Stimulated activated CD4-positive, alpha-beta T cell treated with anti-CD3 and anti-CD28 coated beads, Interleukin-1b, Interleukin-23, amount 100 ng/mL, for 4 hours (primary cell): ENCODE results near the gene NTN1.

Experiments used
- DNase-seq, 2 donors: peaks; one replicate each; pipeline ENCODE4 v3.0.0-alpha.2; 2020; ENCODE audit warnings: low read depth in 2 of 2

NTN1 gene

DNA sequence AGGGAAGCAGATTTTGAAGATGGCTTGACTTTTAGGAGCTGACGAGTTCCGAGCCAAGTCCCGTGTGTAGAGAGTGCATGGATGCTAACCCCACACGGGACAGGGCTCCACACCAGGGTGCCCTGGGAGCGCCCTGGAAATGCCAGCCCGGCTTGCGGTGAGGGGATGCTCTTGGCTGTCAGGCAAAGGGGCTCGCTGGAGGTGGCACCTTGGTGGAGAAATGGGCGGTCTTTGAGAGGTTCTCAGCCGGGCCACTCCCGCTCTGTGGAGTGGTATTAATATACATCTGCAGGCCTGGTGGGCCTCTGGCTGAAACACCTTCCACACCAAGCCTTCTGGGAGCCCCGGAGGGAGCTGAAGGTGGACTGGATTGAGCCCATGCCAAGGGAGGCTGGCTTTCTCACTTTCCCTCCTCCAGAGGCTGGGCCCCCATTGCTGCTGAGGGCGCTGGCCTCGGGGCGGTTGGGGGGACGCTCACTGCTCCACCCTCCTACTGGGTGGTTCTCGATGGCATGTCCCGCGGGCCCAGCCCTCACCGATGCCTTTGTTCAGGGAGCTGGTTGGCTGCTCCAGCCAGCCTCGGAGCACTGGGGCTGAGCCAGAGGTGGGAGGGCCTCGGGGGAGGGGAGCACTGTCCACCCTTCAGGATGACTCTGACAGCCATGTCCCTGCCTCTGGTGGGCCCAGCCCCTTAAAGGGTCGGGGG, 210.3 kb downstream of the NTN1 start:
- no peak for DNase-seq

DNA sequence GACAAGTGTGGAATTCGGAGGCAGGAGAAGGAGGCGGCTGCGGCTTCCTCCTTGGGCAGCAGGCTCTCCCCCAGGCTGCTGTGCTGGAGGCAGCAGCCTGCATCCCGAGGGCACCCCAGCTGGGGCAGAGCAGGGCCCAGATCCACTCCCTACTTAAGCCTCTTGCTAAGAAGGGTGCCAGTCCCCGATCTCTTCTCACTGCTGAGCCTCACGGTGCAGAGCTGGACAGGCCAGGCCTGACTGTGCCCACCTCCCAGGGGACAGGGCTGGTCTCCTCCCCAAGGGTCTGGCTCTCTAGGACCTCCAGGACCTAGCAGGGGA, 210.8 kb downstream of the NTN1 start:
- DNase-seq = no peak

DNA sequence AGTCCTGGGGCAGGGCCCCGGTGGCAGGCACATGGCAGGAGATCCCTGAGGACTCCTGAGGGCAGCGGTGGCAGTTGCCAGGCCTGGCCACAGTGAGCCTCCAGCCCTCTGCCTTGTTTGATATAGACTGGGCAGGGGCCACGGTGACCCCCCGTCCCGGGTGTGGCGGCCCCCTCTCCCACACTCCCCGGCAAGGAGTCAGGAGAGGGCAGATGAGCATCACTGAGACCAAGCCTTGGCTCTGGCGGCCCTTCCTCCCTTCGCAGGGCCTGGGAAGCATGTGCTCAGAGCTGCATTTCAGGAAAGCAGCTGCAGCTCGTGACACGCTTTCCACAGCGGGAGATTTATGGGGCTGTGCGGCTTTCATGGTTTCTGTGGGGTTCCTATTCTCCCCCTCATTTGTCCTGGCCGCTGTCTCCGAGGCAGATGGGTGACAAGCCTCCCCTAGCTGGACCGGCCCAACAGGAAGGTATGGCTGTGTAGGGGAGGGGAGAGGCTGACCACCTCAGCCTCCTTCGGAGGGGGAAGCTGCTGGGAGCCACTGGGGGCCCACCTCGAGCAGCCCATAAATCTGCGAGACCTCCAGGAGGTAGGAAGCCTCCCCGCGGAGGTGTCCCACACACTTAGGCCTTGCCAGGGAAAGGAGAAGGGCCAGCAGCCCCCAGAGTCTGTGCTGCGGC, 211.4 kb downstream of the NTN1 start:
- no peak for DNase-seq

DNA sequence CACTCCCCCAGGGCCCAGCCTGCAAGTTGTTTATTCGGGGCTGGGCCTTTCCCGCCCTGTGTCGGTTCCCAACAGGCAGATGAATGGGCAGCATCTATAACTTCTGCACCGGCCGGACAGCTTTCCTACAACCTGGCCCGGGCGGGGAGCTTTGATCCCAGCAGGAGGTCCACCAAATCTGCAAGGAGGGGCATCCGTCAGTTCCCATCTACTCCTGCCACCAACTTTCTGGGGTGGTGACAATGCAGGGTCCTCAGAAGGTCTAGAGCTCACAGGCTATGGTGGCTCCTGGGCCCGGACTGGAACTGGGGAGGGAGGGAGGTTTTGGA, 211.9 kb downstream of the NTN1 start:
- DNase-seq = no peak

DNA sequence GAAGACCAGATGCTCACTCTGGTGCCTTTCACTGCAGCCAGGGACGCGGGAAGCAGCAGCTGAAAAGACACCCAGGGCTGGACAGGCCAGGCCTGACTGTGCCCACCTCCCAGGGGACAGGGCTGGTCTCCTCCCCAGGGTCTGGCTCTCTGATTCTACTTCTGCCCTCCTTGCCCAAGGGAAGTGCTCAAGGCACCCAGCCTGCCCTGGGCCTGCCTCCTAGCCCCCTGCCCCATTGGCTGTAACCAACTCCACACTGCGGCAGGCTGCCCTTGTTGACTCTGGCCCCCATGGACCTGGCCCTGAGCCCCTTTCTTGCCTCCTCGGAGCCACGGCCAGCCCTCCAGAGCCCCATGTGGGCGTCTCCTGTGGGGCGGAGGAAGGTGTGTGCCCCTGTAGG, 212.5 kb downstream of the NTN1 start:
- no peak for DNase-seq

DNA sequence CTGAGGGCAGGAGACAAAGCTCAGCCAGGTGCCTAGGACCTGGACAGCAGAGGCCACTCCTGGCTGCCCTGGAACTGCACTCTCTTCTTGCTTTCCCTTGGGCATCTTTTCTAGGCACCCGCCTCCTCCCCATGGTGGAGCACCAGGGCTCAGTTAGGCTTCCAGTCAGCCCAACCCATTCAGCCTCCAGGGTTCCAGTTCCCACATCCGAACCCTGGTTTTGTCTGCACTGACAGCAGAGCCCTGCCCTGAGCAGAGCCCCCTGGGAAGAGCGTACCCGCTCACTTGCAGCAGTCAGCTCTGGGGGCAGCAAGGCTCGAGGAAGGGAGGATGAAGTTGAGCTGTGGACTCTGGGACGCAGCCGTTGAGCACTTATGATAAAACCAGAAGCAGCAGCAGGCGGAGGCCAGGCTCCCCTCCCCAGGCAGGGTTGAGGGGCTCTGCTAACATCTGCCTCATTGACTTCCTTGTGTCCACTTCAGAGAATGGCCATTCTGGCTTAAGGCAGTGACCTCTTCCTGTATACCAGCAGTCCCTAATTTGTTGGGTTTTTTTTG, 213.2 kb downstream of the NTN1 start:
- DNase-seq = no peak

DNA sequence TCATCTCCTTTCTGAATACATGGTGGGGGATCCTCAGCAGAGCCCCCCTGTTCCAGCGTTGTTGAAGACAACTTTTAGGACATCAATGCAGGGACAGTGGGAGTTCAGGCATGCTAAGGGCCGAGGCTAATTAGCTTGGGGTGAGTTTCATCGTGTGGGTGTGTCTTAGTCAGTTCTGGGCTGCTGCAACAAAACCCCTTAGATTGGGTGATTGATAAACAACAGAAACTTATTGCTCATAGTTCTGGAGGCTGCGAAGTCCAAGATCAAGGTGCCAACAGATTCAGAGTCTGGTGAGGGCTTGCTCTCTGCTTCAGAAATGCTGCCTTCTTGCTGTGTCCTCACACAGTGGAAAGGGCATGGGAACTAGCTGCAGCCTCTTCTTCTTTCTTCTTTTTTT, 214.0 kb downstream of the NTN1 start:
- DNase-seq = no peak

DNA sequence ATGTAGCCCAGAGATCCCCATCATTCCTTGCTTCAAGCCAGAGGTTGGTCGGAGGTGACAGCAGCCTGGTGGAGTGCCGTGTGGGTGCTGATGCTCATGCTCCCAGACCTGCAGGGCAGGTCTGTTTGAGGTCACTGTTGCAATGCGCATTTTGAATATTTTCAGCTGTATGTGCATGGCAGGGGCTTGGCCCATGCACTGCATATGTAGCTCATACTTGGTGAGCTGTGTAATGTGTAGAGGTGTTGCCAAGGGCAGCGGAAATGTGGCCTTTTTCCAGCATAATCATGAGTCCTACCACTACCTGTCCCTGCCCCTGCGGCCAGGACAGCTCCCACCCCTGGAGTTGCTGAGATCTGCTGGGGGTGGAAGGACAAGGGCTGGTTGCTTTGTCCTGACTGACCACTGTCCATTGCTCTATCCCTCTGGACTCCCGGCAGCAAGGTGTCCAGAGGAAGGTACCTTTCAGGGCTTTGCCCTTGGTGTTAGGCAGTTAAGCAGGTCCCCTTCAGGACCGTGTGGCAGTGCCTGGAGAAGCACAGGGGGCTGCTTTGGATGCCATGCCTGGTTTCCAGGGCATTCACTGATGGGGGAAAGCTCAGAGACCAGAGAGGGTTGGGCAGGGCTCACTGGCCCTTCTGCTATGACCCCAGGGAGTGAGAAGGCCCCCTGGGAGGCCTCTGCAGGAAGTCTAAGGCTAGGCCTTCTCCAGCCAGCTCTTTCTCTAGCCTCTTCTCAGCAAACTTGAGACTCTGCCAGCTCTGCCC, 215.2 kb downstream of the NTN1 start:
- DNase-seq = no peak

DNA sequence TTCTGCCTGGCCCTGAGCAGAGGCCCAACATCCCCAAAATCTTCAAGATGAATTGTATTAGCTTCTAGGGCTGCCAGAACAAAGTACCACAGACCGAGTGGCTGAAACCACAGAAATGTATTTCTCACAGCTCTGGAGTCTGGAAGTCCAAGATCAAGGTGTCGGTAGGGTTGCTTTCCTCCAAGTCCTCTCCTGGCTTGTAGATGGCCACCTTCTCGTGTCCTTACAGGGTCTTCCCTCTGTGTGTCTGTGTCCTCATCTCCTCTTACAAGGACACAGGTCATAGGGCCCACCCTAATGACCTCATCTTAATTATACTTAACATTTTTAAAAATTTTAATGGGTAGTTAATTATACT, 215.7 kb downstream of the NTN1 start:
- no peak for DNase-seq

DNA sequence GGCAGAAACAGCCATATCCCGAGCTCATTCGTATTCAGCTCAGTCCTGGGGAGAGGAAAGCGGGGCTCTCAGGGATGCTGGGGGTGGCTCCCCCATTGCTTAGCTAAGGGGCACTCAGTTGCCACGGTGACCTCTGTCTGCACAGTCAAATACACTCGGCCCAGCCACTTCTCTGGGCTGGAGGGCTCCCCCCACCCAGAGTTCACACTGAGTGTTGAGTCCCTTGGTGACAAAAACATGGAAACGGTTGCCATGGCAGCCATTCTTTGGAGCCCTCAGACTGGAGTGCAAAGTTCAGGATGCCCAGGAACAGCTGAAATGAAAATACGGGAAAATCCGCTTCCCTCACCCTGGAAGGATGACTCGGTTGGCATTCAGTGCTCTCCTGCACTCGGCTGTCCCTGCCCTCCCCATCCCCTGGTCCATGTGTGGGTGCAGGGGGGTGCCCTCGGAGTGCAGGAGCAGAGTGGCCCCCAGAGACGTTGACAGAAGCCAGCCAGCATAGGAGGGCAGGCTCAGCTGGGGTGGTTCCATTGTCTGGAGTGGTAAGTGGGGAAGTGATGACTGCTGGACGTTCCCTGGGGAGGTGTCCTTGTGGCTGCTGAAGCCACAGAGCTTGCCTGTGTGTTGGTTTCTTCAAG, 216.5 kb downstream of the NTN1 start:
- no peak for DNase-seq

DNA sequence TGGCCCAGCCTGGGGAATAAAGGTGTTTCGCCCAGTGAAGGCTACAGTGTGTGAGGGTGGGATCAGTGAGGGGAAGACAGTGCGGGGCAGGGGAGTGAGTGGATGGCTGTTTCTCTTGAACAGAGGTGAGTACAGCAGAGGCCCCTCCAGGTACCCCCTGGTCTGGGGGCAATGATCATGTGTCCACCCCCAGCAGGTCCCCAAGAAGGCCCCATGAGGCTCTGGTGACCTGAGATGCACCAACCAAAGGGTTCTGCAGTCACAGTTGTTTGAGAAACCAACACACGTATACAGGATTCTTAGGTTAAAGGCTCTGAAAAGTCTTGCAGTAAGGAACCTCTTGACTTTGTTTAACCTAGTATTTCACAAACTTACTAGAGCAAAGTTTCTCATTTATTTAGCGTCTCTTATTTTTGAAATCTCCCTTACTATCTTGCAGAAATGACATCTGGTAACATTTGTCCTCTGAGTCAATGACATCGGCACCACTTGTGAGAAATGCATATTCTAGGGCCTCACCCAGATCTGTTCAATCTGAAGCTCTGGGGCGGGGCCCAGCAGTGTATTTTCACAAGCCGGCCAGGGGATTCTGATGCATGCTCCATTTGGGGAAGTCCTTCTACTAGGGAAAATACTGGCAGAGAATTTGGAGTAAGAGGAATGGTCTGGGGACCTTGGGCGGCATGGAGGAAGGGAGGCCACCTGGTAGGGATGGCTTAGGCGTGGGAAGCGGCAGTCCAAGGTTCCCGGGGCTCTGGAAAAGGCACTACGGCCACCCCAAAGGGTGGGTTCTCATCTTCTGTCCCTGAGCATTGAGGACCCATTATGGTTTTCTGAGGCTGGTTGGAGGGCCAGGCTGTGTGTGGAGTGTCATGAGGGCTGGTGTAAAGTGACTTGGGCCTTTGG, 217.3 kb downstream of the NTN1 start:
- DNase-seq = no peak

DNA sequence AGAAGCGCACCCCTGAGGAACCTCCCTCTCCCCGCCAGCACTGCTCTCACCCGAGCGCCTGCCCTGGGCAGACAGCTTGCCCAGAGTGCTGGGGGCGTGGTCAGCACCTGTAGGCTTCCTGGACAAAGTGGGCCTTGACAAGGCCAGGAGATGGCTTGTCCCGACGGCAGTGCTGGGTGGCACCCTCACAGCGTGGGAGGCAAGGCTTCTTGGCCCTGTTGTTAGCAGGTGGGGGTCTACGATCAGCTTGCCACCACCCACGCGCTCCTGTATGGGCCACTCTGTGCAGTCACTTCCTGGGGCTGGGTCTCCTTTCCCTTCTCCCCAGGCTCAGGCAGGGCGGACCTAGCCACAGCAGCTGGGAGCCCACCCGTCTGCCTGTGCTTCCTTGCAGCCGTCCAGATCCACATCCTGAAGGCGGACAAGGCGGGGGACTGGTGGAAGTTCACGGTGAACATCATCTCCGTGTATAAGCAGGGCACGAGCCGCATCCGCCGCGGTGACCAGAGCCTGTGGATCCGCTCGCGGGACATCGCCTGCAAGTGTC, 218.0 kb downstream of the NTN1 start:
- DNase-seq = peak in 1 of 2 donors; percentile 21

DNA sequence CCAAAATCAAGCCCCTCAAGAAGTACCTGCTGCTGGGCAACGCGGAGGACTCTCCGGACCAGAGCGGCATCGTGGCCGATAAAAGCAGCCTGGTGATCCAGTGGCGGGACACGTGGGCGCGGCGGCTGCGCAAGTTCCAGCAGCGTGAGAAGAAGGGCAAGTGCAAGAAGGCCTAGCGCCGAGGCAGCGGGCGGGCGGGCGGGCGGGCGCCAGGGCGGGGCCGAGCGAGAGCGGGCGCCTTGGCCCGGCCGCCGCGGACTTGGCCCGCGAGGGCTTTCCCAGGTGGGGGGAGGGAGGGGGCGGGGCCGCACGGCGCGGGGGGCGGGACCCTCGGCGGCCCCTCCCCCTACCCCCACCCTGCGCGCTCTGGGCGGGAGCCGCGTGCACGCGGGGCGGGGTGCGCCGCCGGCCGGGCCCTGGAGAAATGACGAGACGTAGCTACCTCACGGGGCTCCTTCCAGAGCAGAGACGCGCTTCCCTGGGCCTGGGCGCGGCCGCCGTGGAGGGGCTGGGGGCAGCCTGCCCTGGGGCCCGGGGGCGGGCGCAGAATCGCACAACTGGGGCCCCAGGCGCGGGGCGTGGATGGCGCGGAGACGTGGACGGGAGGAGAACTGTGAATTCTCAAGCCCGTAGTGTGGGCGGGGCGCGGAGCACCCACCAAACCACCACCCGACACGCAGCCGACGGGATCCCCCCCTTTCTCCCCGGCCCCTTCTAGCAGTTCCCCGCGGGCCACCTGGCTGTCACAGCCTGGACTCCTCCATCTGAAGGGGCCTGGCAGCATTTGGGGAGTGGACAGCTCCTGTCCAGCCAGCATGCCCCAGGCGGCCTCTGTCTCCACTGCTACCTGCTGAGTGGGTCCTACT, 218.7 kb downstream of the NTN1 start:
- DNase-seq = peak; percentile 52 to 64

DNA sequence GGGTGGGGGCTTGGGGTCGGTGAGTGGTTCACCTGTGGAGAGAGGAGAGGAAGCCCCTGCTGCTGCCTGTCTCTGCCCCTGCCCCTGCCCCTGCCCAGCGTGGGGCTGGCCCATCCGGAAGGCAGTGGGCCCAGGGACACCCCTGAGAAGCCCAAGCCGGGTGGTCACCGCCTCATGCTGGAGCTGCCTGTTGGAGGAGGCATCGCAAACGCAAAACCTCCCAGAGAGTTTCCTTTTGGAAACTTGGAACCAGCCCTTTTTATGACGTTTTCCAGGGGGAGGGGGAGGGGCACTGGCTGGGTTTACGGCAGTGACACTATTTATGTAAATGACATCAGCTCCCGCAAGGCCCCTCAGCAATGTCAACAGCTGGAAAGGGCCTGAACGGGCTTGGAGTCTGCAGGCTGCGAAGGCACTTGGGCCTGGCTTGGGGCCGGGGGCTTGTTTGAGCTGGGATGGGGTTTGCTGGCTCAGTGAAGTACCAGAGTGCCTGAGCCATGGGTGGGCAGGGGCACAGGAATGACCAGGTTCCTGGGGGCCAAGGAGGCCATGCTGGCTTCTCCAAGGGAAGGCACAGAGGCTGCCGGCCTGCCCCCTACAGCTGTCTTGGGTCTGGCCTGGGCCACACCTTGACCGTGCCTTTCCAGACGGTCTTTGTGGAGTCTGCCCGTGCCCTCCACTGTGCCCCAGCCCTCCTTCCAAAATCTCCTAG, 219.5 kb downstream of the NTN1 start:
- no peak for DNase-seq

DNA sequence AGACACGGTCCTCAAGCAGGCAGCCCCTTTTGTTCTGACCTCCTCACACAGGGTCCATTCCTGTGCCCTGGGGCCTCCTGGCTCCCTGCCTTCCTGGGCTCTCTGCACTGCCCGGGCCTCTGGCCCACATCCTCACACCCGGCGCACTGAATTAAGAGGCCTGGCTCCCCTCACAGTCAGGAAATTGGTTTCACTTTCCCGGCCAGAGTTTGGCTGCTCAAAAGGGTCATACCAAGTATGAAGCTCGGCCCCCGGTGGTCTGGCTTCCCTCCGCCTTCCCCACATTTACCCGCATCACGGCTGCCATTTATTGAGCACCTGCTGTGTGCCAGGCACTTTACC, 220.0 kb downstream of the NTN1 start:
- no peak for DNase-seq

DNA sequence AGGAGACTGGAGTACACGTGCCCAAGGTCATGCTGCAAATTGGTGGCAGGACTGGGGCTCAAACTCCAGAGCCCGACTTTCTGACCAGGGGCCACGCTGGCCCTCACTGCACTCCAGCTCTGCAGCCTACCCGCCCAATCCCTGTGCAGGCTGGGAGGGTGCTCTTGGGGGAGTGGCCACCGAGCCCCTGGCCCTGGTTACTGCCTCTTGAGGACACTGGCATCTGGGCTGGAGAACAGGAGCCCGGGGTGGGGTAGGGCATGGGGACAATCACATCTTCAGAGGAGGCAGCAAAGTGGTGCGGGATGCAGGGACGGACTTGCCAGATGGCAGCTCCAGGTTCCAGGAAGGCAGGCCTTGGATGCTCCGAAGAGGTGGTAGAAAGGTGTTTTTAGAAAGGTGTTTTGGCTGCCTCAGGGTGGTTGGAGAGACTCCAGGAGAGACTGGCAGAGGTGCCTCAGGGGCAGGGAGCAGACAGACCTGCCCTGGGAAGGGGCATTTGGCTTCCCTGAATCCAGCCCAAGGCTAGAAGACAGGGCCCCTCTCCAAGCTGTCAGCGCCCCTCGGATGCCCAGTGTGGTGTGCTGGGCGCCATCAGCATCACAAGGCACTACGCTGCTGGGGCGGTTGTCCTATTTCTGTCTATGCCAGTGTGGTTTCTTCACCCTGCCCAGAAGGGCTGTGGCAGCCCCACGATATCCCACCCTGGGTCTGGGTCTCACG, 220.6 kb downstream of the NTN1 start:
- DNase-seq = no peak

DNA sequence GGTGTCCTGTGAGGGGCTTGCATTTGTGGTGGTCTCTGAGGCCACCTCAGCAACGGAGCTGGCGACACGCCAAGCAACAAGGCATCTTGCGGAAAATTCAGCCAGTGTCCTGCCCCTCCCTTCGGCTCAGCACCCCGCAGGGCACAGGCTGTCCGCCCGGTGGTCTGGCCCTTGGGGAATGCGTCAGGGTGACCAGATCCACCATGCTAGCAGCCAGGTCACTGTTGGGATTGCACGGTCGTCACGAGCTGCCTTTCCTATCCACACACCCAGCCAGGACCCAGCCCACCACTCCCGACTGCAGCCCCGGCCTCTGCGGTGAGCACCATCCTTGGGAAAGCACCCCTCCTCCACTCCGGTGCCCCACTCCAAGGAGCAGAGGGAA, 221.2 kb downstream of the NTN1 start:
- no peak for DNase-seq

DNA sequence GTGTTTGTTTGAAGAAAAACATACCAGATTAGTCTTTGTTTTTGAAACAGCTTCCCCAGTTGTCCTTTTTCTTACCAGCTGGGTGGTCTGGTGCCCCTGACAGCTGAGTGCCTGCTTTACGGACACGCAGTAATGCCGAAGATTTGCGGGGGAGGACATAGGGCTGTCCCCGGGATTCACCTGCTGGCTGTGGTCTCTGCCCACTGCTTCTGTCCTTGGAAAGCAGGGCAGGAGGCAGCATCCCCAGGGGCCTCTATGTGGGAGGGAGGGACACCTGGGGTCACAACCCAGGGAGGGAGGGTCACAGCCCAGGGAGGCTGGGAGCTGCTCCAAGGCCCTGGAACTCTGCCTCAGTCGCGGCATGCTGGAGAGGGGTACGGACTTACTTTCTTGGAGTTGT, 221.7 kb downstream of the NTN1 start:
- DNase-seq = no peak
